K562 (cell line): ENCODE data around the gene ZNF559. TPM values are rescaled to one million over a fixed set of nuclear protein-coding genes. Genes with fewer than 3 reads are reported as not detected.

Experiments
- BHLHE40 ChIP-seq: IDR thresholded peaks from 2 replicates; pipeline ENCODE4 v1.6.1; 2011; ENCODE audit warnings: low read length, improper control_type of control experiment
- ELF2 ChIP-seq: fragments of 250-450 bp; sonication (Bioruptor Pico); IDR thresholded peaks from 2 replicates; pipeline ENCODE4 v1.5.0; 2021; ENCODE audit warnings: mild to moderate bottlenecking
- FOXA1 ChIP-seq: fragments of 450-650 bp; IDR thresholded peaks from 2 replicates; pipeline ENCODE4 v1.6.1; 2016; ENCODE audit warnings: mild to moderate bottlenecking, borderline replicate concordance
- GTF2E2 ChIP-seq: fragments of 200-800 bp; sonication (Bioruptor generic); IDR thresholded peaks from 2 replicates; pipeline ENCODE4 v1.6.1; 2016; ENCODE audit warnings: missing genetic modification characterization, missing compliant biosample characterization
- HLTF ChIP-seq: fragments of 450-650 bp; IDR thresholded peaks from 2 replicates; pipeline ENCODE4 v1.6.1; 2016
- MCM5 ChIP-seq: fragments of 450-650 bp; IDR thresholded peaks from 2 replicates; pipeline ENCODE4 v1.6.1; 2016; ENCODE audit warnings: low read depth
- MCM7 ChIP-seq, 2 experiments: fragments of 450-650 bp; IDR thresholded peaks; 2 replicates each; pipeline ENCODE4 v1.6.1; 2016 to 2018
- NCOA4 ChIP-seq: fragments of 450-650 bp; IDR thresholded peaks from 2 replicates; pipeline ENCODE4 v1.6.1; 2018; ENCODE audit warnings: mild to moderate bottlenecking; ENCODE audit not compliant: partially characterized antibody
- NFYB ChIP-seq: IDR thresholded peaks from 2 replicates; pipeline ENCODE4 v1.6.1; 2011; ENCODE audit warnings: mild to moderate bottlenecking, moderate library complexity; ENCODE audit not compliant: insufficient read length; ENCODE audit errors: extremely low read depth
- NR2C2 ChIP-seq, 2 experiments: fragments of 200-800 bp in 1 of 2; sonication (Bioruptor generic) in 1 of 2; sonication (generic) in 1 of 2; formaldehyde crosslinking in 1 of 2; IDR thresholded peaks; 2 replicates each; pipeline versions ENCODE4 v1.6.1 to v1.8.0; 2016 to 2022; ENCODE audit warnings: mild to moderate bottlenecking in 1 of 2, missing compliant biosample characterization in 1 of 2, missing genetic modification characterization in 1 of 2, missing genetic modification reagents in 1 of 2
- RBM25 ChIP-seq: fragments of 200-400 bp; formaldehyde crosslinking; IDR thresholded peaks from 2 replicates; pipeline ENCODE4 v1.6.1; 2018; ENCODE audit warnings: low read length, low read depth, moderate library complexity; ENCODE audit not compliant: severe bottlenecking
- SAFB ChIP-seq: fragments of 200-400 bp; formaldehyde crosslinking; IDR thresholded peaks from 2 replicates; pipeline ENCODE4 v1.6.1; 2017; ENCODE audit warnings: low read depth, low read length, borderline replicate concordance
- XRCC3 ChIP-seq: fragments of 450-650 bp; IDR thresholded peaks from 2 replicates; pipeline ENCODE4 v1.6.1; 2017; ENCODE audit warnings: mild to moderate bottlenecking, moderate library complexity
- ZBTB11 ChIP-seq, 3 experiments: fragments of 200-800 bp in 1 of 3; fragments of 250-450 bp in 1 of 3; fragments of 450-650 bp in 1 of 3; sonication (Bioruptor Pico) in 1 of 3; sonication (Bioruptor generic) in 1 of 3; formaldehyde crosslinking in 1 of 3; IDR thresholded peaks; 2 replicates each; pipeline versions ENCODE4 v1.6.1 to v1.8.0; 2016 to 2022; ENCODE audit warnings: mild to moderate bottlenecking in 2 of 3, missing genetic modification characterization in 2 of 3, missing compliant biosample characterization in 1 of 3, moderate library complexity in 1 of 3
- ZBTB17 ChIP-seq: fragments of 450-650 bp; formaldehyde crosslinking; IDR thresholded peaks from 2 replicates; pipeline ENCODE4 v1.4.0; 2020; ENCODE audit warnings: mild to moderate bottlenecking
- ZBTB43 ChIP-seq: sonication (generic); formaldehyde crosslinking; IDR thresholded peaks from 2 replicates; pipeline ENCODE4 v1.8.0; 2023; ENCODE audit warnings: mild to moderate bottlenecking, missing genetic modification reagents
- ZKSCAN1 ChIP-seq: fragments of 150-350 bp; IDR thresholded peaks from 2 replicates; pipeline ENCODE4 v1.6.1; 2016; ENCODE audit warnings: low read depth, low read length
- polyA plus RNA-seq, 8 experiments: library from polyadenylated mRNA; depleted of rRNA in 4 of 8; stranded (reverse) in 5 of 8; unstranded in 3 of 8; fragments of >200 nt; fragmentation: Nextera tagmentation in 2 of 8; fragmentation: Illumina TruSeq in 1 of 8; extraction: Ambion mirVana in 2 of 8; extraction: Trizol in 1 of 8; gene quantifications; 2 replicates each; pipeline versions ENCODE4 v1.2.1 to v1.2.3, GENCODE V29; 2011 to 2014; ENCODE audit warnings: inconsistent platforms in 1 of 8, missing spikeins in 1 of 8
- total RNA-seq, 7 experiments: library from RNA; depleted of rRNA in 6 of 7; stranded (reverse); fragments of >200 nt in 6 of 7; fragmentation: Illumina TruSeq in 2 of 7; extraction: Trizol in 2 of 7; gene quantifications; 2 replicates each; pipeline versions ENCODE4 v1.2.1 to v1.2.3, GENCODE V29; 2011 to 2021; ENCODE audit warnings: low replicate concordance in 1 of 7
- TF ChIP-seq, protein P1 (sequence below): IDR thresholded peaks from 2 replicates; pipeline ENCODE4 v1.6.1; 2016; ENCODE audit warnings: missing genetic modification characterization, missing compliant biosample characterization
- TF ChIP-seq, protein P2 (sequence below): fragments of 450-650 bp; IDR thresholded peaks from 2 replicates; pipeline ENCODE4 v1.6.1; 2016
- TF ChIP-seq, protein P3 (sequence below), 2 experiments: fragments of 250-450 bp in 1 of 2; fragments of 450-650 bp in 1 of 2; sonication (Bioruptor Pico) in 1 of 2; IDR thresholded peaks; 2 replicates each; pipeline versions ENCODE4 v1.6.1 to v1.8.0; 2016 to 2021; ENCODE audit warnings: mild to moderate bottlenecking in 2 of 2, moderate library complexity in 2 of 2, missing compliant biosample characterization in 1 of 2, missing genetic modification characterization in 1 of 2
- TF ChIP-seq, protein P4 (sequence below): sonication (generic); formaldehyde crosslinking; IDR thresholded peaks from 2 replicates; pipeline ENCODE4 v1.8.0; 2022; ENCODE audit warnings: mild to moderate bottlenecking, missing genetic modification reagents

Gene ZNF559
- total and polyA plus RNA-seq, 9 of the 15 experiments (the other 6 are each of a cell fraction or from before 2014, with no cell fraction given) = 4.0 to 21.5 (median 11.5) TPM

- TF ChIP-seq ZBTB11 (CRISPR knock-in tag; IDR thresholded peaks at IDR 0.05) = no peak
- TF ChIP-seq RBM25 = peak; percentile 42
- TF ChIP-seq, protein P1, sequence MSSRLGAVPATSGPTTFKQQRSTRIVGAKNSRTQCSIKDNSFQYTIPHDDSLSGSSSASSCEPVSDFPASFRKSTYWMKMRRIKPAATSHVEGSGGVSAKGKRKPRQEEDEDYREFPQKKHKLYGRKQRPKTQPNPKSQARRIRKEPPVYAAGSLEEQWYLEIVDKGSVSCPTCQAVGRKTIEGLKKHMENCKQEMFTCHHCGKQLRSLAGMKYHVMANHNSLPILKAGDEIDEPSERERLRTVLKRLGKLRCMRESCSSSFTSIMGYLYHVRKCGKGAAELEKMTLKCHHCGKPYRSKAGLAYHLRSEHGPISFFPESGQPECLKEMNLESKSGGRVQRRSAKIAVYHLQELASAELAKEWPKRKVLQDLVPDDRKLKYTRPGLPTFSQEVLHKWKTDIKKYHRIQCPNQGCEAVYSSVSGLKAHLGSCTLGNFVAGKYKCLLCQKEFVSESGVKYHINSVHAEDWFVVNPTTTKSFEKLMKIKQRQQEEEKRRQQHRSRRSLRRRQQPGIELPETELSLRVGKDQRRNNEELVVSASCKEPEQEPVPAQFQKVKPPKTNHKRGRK (tag) = no peak
- no peak for TF ChIP-seq BHLHE40
- TF ChIP-seq ZKSCAN1 = no peak
- no peak for TF ChIP-seq MCM5
- 0 out of 2 replicates have a peak, but pooled peaks have one; percentile 32 for TF ChIP-seq ELF2 (CRISPR knock-in tag)
- TF ChIP-seq FOXA1 = no peak
- TF ChIP-seq XRCC3 = no peak
- TF ChIP-seq NR2C2 (CRISPR knock-in tag; IDR thresholded peaks at IDR 0.05) = no peak
- peak; percentile 89 for TF ChIP-seq NR2C2 (tag; IDR thresholded peaks at IDR 0.05)
- TF ChIP-seq NFYB = peak; percentile 60
- no peak for TF ChIP-seq GTF2E2 (tag)
- TF ChIP-seq, protein P2, sequence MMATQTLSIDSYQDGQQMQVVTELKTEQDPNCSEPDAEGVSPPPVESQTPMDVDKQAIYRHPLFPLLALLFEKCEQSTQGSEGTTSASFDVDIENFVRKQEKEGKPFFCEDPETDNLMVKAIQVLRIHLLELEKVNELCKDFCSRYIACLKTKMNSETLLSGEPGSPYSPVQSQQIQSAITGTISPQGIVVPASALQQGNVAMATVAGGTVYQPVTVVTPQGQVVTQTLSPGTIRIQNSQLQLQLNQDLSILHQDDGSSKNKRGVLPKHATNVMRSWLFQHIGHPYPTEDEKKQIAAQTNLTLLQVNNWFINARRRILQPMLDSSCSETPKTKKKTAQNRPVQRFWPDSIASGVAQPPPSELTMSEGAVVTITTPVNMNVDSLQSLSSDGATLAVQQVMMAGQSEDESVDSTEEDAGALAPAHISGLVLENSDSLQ = peak; percentile 46; the same call in 1 of the 2 replicates
- TF ChIP-seq, protein P3, sequence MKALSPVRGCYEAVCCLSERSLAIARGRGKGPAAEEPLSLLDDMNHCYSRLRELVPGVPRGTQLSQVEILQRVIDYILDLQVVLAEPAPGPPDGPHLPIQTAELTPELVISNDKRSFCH (CRISPR knock-in tag; IDR thresholded peaks at IDR 0.05) = no peak
- TF ChIP-seq, protein P3 (tag; IDR thresholded peaks at IDR 0.05) = 0 out of 2 replicates have a peak, but pooled peaks have one; percentile 31
- no peak for TF ChIP-seq ZBTB43 (CRISPR knock-in tag)
- TF ChIP-seq MCM7 (IDR thresholded peaks at IDR 0.05) = no peak
- no peak for TF ChIP-seq HLTF
- TF ChIP-seq, protein P4, sequence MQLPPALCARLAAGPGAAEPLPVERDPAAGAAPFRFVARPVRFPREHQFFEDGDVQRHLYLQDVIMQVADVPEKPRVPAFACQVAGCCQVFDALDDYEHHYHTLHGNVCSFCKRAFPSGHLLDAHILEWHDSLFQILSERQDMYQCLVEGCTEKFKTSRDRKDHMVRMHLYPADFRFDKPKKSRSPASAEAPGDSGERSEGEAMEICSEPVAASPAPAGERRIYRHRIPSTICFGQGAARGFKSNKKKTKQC (CRISPR knock-in tag) = no peak
- TF ChIP-seq SAFB = no peak
- no peak for TF ChIP-seq NCOA4
- no peak for TF ChIP-seq ZBTB17 (CRISPR knock-in tag)
These were observed 441 bp upstream of the ZNF559 start (continued) for GRCh38 chr19:9323557-9323918.
